Measurements from ENCODE around the gene CCL21.

The CCL21 gene

DNA sequence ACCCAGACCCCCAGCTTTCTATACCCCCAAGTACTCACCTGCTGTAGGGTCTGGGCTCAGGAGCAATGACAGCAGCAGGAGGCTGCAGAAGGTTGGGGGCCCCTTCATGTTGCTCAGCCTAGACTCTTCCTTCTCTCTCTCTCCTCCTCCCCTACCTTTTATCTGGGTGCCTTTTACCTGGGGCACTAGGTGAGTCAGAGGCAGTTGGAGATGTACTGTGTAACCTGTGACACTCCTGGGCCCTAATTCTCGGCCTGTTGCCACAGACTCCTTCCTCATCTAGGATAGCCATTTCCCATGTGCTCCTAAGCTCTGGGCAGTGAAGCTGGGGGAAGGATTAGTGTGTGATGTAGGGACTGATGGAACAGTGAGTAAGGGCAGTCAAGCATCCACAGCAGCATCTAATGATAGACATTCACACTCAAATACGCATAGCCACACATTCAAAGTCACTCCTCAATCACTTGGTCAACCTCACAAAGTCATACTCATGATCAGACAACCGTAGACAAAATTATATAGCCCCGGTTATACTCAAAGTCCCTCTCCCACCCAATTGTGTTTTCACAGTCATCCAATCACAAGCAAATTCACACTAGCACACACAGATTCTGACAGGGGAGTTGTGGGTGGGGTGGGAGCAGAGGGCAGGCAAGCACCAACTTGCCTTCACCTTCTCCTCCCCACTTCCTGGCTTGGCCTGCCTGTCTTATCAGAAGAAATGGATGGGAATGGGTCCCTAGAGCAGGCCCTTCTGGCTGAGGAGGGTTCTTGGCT is 47.2 kb downstream of the CCL21 start, which contains the start of gene CCL27:
Gene CCL27 (minus strand): TSS at position 132 of the 777 bp plus-strand sequence. CDS start 24 bp downstream, at position 108.
- TF ChIP-seq, protein P1, sequence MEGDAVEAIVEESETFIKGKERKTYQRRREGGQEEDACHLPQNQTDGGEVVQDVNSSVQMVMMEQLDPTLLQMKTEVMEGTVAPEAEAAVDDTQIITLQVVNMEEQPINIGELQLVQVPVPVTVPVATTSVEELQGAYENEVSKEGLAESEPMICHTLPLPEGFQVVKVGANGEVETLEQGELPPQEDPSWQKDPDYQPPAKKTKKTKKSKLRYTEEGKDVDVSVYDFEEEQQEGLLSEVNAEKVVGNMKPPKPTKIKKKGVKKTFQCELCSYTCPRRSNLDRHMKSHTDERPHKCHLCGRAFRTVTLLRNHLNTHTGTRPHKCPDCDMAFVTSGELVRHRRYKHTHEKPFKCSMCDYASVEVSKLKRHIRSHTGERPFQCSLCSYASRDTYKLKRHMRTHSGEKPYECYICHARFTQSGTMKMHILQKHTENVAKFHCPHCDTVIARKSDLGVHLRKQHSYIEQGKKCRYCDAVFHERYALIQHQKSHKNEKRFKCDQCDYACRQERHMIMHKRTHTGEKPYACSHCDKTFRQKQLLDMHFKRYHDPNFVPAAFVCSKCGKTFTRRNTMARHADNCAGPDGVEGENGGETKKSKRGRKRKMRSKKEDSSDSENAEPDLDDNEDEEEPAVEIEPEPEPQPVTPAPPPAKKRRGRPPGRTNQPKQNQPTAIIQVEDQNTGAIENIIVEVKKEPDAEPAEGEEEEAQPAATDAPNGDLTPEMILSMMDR (IDR thresholded peaks at IDR 0.05; ENCODE audit: low read depth, low read length, missing control alignments) = no peak
- no peak within 1 kb of the TSS for H3K4me3 ChIP-seq (ENCODE audit: low read depth, low read length)
- no peak for DNase-seq (ENCODE audit: low read depth)

DNA sequence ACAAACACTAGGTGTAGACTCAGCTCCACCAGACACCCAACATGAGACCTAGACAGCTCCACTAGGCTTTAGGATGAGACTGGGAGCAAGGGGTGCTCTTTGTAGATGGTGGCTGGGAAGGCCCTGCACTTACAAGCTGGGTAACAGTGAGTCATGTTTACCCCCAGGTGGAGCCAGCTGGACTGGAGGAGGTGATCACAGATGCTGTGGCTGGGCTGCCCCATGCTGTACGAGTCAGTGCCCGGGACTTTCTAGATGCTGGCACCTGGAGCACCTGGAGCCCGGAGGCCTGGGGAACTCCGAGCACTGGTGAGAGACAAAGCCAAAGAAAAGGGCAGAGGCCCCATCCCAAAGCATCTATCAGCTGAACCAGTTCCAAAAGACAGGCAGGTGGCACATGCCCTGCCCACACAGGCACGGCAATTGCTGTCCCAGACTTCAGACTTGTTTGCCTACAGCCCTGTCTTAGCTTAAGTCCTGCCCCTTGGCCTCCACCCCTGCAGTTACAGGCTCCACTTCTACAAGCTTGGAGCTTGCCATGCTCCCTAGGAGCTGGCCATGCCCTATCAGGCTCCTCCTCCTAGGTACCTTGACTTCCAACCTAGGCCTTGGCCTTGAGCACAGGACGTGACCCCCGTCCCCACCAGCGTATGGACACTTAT is 50.2 kb downstream of the CCL21 start:
- no peak overlapping the region for H3K4me3 ChIP-seq (ENCODE audit: low read depth, low read length)
- TF ChIP-seq, protein P1 (IDR thresholded peaks at IDR 0.05; ENCODE audit: low read depth, low read length, missing control alignments) = no peak
- no peak for DNase-seq (ENCODE audit: low read depth)

Data from GM12864 (cell line).